Retinal pigment epithelial cell (primary cell): ENCODE measurements around the gene SHF.
A peak's percentile ranks its signal among the peaks of the same experiment; 100 is the strongest.
"Not testable (repeated sequence)": the region's sequence is repeated elsewhere in the genome, so short reads cannot be mapped to it uniquely, and the experiment has no call there.

ENCODE experiments used
- DNase-seq: peaks from one replicate; pipeline ENCODE4 v3.0.0-alpha.2; 2010; ENCODE audit warnings: low read depth
- H3K4me3 ChIP-seq: 2 replicates; pipeline ENCODE4 v1.5.1; 2011; ENCODE audit warnings: mild to moderate bottlenecking, low read length, control low read depth, moderate library complexity
- TF ChIP-seq, protein P1 (sequence below): conservative IDR thresholded peaks from 2 replicates; pipeline ENCODE4 v1.5.1; 2011; ENCODE audit warnings: low read depth, low read length, control low read depth, inconsistent platforms

SHF gene, protein sequence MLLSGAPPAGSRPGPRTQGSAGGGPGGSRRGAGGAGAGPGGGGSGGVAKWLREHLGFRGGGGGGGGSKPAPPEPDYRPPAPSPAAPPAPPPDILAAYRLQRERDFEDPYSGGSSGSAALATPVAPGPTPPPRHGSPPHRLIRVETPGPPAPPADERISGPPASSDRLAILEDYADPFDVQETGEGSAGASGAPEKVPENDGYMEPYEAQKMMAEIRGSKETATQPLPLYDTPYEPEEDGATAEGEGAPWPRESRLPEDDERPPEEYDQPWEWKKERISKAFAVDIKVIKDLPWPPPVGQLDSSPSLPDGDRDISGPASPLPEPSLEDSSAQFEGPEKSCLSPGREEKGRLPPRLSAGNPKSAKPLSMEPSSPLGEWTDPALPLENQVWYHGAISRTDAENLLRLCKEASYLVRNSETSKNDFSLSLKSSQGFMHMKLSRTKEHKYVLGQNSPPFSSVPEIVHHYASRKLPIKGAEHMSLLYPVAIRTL

DNA sequence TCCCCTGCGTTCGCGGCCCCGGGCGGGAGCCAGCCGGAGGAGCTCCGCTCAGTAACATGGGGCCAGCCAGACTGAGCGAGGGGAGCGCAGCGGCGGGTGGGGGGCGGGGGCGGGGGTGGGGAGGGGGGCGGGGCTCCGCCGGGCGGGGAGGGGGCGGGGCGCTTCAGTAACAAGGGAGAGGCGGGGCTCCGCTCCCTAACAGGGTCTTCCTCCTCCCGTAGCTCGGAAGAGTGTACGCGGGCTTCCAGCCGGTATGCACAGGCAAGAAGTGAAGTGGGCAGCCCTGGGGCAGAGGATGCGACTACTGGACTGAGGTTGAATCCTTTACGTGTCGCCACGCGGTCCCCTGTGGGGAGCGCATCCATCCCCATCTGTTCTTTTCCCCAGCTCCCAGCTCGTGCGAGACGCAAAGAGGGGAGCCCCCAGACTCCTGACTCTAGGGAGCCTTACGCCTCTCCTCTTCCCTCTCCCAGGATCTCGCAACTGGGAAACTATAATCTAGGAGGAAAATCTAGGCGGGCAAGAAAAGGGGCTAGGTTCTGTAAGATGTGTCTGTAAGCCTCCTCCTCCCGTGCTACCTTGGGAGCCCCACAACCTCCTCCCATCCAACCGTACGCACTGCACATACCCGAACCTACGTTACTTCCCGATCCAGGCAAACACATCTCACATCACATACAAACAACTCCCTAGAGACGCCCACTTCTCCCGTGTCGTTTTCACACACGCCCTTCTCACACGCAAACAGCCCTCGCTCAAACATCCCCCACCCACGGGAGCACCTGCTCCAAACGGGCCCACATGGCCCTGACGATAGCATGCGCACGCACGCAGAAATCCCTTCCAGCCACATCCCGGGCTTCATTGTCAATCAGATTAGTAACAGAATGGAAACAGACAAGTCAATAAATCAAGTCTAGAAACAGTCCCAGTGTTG, at the start of gene SHF:
Gene SHF, minus strand, starts transcription at position 73 of the 937 bp plus-strand sequence. Its CDS starts 15 bp downstream, at position 58.
- no peak for DNase-seq
- peak within 1 kb of the TSS; percentile 75 for H3K4me3 ChIP-seq
- TF ChIP-seq, protein P1, sequence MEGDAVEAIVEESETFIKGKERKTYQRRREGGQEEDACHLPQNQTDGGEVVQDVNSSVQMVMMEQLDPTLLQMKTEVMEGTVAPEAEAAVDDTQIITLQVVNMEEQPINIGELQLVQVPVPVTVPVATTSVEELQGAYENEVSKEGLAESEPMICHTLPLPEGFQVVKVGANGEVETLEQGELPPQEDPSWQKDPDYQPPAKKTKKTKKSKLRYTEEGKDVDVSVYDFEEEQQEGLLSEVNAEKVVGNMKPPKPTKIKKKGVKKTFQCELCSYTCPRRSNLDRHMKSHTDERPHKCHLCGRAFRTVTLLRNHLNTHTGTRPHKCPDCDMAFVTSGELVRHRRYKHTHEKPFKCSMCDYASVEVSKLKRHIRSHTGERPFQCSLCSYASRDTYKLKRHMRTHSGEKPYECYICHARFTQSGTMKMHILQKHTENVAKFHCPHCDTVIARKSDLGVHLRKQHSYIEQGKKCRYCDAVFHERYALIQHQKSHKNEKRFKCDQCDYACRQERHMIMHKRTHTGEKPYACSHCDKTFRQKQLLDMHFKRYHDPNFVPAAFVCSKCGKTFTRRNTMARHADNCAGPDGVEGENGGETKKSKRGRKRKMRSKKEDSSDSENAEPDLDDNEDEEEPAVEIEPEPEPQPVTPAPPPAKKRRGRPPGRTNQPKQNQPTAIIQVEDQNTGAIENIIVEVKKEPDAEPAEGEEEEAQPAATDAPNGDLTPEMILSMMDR, result no peak

DNA sequence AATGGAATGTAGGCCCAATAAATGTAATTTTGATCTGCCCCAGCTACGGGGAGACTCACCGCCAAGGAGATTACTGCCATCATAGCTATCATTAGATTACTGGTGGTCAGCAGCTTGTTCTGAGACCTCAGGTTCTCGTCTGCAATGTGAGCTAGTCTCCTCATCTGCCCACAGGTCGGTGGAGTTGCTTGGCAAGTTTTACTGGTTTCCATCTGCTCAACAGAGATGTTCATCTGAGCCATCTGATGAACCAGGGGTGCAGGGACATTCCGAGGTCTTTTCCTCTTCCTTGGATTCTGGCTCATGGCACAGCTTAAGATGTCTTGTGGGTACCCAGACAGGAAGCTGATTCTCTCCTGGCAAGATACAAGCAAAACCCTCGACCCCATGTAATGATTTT, 49.0 kb upstream of the SHF start:
- not testable (repeated sequence) for H3K4me3 ChIP-seq, DNase-seq

DNA sequence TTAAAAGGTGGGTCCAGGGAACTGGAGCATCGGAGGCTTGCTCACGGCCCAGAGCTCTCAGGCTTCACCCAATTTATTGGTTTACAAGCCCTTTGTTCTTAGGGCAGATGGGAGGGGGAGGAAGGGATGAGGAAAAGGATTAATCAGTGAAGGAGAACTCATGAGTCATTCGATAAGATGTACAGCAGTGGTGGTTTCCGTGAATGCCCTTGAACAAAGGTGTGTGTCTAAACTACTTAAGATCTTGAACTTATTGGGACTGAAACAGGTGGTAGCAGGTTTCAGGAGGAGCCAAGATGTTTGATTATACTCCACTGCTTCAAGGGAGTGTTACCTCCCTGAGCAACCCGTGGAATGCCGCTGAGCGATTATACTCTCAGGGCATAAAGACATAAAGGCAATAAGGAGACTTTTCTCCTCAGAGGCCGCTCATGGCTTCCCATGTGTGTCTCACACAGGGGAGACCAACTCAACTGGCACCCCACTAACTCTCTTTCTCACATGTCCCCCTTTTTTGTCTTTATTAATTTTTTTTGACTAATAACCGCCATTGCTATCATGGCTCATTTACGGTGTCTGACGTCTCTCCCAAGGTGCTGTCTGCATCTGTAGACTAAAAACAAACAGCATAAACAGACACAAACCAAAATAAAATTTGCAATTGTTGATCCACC, 46.9 kb upstream of the SHF start:
- H3K4me3 ChIP-seq, result no peak overlapping the region
- TF ChIP-seq, protein P1, result no peak
- no peak for DNase-seq

DNA sequence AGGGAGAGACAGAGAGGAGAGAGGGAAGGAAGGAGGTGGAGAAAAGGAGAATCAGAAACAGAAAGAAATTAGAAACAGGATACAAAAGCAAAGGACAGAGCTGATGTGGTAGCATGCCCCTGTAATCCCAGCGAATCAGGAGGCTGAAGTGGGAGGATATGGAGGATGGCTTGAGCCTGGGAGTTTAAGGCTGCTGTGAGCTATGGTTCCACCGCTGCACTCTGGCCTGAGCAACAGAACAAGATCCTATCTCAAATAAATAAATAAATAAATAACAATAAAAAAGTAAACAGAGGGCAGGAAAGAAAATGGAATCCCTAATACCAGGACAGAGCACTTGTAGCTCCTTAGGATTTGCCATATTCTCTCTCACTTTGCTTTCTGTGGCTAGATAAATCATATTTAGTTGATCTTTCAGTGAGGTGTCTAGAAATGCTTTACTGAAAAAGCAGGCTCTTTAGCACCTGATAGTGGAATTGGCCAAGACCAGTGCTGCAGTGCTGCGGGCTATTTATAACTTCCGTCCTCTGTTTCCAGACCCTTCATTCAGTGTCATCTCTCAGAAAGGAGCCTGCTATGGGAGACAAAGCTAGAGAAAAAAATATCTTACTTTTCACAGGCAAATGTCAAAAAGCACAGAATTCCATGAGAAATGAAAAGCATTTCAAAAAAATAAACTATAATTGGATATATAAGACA, 44.2 kb upstream of the SHF start:
- TF ChIP-seq, protein P1, result no peak
- no peak for DNase-seq
- H3K4me3 ChIP-seq, result no peak overlapping the region

DNA sequence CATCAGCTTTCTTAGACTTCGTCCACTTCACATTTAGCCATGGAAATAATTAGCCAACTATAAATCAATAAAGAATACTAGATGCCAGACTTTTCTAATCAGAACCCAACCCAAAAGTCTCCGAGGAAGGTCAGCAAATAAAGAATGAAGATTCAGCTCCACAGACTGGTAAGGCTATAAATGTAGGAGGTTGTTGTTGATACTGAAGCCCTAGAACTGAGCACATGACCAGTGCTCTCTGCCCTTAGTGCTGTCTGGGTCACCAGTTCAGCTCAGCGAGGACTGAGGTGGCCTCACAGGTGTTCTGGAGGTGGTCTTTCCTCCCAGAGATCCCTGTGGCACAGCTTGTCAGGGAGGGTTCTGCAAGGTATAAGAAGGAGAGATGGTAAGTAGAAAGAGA, 43.4 kb upstream of the SHF start:
- TF ChIP-seq, protein P1, result no peak
- no peak for DNase-seq
- H3K4me3 ChIP-seq, result no peak overlapping the region

DNA sequence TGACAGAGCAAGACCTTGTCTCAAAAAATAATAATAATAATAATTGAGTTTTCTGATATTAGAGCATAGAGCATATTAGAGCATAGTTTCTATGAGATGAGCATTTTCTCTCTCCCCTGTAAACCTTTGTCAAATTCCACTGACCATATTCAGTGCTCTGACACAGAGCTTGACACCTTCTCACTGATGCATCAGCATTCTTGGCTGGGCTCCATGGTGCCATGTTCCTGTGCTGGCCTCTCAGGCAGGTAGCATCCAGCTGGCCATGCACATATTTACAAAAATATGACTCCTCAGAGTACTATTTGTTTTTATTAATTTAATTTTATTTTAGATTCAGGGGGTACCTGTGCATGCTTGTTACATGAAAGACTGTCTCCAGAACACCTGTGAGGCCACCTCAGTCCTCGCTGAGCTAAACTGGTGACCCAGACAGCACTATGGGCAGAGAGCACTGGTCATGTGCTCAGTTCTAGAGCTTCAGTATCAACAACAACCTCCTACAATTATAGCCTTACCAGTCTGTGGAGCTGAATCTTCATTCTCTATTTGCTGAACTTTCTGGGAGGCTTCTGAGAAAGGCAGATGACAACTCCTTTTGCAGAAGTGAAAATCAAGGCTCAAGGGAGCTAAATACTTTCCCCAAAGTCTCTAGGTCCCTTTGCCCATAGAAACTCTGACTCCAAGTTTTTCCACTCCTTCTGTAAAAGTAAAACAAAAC, 42.6 kb upstream of the SHF start:
- TF ChIP-seq, protein P1, result no peak
- no peak for DNase-seq
- no peak overlapping the region for H3K4me3 ChIP-seq
